ENCODE data around the gene SLC4A2. TPM values are rescaled to one million over a fixed set of nuclear protein-coding genes. Genes with fewer than 3 reads are reported as not detected.

SLC4A2 gene
- polyA plus RNA-seq, 3 donors: 98.8 to 120 (median 115) TPM

- no peak for DNase-seq
Measured at GRCh38 chr7:151078233-151079040, 19.0 kb downstream of the SLC4A2 start.

- DNase-seq: no peak
Measured at GRCh38 chr7:151079199-151079910, 20.0 kb downstream of the SLC4A2 start.

- no peak for DNase-seq
Measured at GRCh38 chr7:151080067-151080521, 20.7 kb downstream of the SLC4A2 start.

GRCh38 chr7:151080522-151081169 is 21.3 kb downstream of the SLC4A2 start, which contains the start of gene FASTK:
Gene FASTK (minus strand): TSS chr7:151080809. CDS start chr7:151080766, 43 bp downstream.
- DNase-seq: peak; percentile 92

GRCh38 chr7:151081170-151082101 is 22.0 kb downstream of the SLC4A2 start:
- DNase-seq: no peak

GRCh38 chr7:151082141-151083070 is 23.0 kb downstream of the SLC4A2 start:
- no peak for DNase-seq

GRCh38 chr7:151083071-151083823 is 23.9 kb downstream of the SLC4A2 start, which contains the start of gene TMUB1:
Gene TMUB1 (minus strand): TSS chr7:151083493. CDS start chr7:151082563, 930 bp downstream.
- DNase-seq: no peak

GRCh38 chr7:151083824-151084160 is 24.4 kb downstream of the SLC4A2 start:
- DNase-seq: no peak

- DNase-seq: no peak
Measured at GRCh38 chr7:151085329-151085690, 25.9 kb downstream of the SLC4A2 start.

GRCh38 chr7:151085691-151086620 is 26.6 kb downstream of the SLC4A2 start, which contains the start of gene AGAP3:
Gene AGAP3 (plus strand): TSS chr7:151086475. CDS start chr7:151086742, 267 bp downstream.
- peak; percentile 88 for DNase-seq

- DNase-seq: no peak
Measured at GRCh38 chr7:151086802-151087244, 27.4 kb downstream of the SLC4A2 start.

- no peak for DNase-seq
Measured at GRCh38 chr7:151087245-151088018, 28.0 kb downstream of the SLC4A2 start.

GRCh38 chr7:151088019-151088855 is 28.8 kb downstream of the SLC4A2 start:
- DNase-seq: no peak

- DNase-seq: peak; percentile 43
Measured at GRCh38 chr7:151088856-151089699, 29.7 kb downstream of the SLC4A2 start.
